HFF-Myc (cell line): Measurements from ENCODE around the gene GRIK5.

Source experiments
- DNase-seq: peaks from one replicate; pipeline ENCODE4 v3.0.0-alpha.2; 2011; ENCODE audit warnings: low read depth; ENCODE audit errors: extremely low read depth
- H3K4me3 ChIP-seq: replicated peaks from 2 replicates; pipeline ENCODE4 v1.5.1; 2011; ENCODE audit warnings: low read depth, mild to moderate bottlenecking, control low read depth, low read length
- TF ChIP-seq, protein P1 (sequence below): IDR thresholded peaks from 2 replicates; pipeline ENCODE4 v1.5.1; 2012; ENCODE audit warnings: mild to moderate bottlenecking, low read depth, low read length, control low read depth; ENCODE audit errors: missing control alignments

Gene GRIK5

DNA sequence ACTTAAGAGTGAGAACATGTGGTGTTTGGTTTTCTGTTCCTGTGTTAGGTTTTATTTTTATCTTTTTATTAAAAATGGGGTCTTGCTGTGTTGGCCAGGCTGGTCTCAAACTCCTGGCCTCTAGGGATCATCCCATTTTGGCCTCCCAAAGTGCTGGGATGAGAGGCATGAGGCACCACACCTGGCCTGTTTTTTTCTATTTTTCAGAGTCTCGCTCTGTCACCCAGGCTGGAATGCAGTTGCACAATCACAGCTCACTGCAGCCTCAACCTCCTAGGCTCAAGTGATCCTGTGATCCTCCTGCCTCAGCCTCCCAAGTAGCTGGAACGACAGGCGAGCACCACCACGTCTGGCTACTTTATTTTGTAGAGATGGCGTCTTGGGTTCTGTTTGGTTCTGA, 13.5 kb upstream of the GRIK5 start:
- no peak for DNase-seq
- TF ChIP-seq, protein P1, sequence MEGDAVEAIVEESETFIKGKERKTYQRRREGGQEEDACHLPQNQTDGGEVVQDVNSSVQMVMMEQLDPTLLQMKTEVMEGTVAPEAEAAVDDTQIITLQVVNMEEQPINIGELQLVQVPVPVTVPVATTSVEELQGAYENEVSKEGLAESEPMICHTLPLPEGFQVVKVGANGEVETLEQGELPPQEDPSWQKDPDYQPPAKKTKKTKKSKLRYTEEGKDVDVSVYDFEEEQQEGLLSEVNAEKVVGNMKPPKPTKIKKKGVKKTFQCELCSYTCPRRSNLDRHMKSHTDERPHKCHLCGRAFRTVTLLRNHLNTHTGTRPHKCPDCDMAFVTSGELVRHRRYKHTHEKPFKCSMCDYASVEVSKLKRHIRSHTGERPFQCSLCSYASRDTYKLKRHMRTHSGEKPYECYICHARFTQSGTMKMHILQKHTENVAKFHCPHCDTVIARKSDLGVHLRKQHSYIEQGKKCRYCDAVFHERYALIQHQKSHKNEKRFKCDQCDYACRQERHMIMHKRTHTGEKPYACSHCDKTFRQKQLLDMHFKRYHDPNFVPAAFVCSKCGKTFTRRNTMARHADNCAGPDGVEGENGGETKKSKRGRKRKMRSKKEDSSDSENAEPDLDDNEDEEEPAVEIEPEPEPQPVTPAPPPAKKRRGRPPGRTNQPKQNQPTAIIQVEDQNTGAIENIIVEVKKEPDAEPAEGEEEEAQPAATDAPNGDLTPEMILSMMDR, result no peak

DNA sequence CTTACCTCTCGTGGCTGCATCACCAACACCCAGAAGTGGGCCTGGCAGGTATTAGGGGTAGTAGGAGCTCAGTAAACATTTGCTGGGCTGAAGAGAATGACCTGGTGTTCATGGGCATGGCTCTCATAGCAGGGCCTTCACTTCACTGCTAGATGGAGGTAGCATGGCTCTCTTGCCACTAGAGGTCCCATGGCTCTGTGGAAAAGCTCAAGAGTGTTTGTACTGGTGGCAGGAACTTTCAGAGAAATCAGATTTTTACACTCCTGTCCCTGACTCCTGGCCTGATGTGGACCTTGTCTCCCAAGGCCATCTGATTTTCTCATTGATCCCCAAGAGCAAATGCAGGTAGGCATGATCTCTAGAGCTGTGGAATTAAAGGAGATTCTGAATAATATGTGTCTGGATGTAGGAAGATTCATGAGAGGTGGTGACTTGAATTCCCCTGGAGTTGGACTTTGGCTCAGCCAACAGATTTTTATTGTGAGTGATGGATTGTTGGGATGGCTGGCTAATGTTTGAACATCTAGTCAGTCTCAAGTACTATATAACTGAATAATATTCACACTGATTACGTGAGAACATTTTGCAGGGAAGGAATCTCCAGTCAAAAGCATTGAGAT, 11.7 kb upstream of the GRIK5 start:
- H3K4me3 ChIP-seq, result no peak overlapping the region
- TF ChIP-seq, protein P1, result peak; percentile 64
- DNase-seq, result no peak

More for the DNA sequence above, 13.5 kb upstream of the GRIK5 start:
- H3K4me3 ChIP-seq, result no peak overlapping the region

DNA sequence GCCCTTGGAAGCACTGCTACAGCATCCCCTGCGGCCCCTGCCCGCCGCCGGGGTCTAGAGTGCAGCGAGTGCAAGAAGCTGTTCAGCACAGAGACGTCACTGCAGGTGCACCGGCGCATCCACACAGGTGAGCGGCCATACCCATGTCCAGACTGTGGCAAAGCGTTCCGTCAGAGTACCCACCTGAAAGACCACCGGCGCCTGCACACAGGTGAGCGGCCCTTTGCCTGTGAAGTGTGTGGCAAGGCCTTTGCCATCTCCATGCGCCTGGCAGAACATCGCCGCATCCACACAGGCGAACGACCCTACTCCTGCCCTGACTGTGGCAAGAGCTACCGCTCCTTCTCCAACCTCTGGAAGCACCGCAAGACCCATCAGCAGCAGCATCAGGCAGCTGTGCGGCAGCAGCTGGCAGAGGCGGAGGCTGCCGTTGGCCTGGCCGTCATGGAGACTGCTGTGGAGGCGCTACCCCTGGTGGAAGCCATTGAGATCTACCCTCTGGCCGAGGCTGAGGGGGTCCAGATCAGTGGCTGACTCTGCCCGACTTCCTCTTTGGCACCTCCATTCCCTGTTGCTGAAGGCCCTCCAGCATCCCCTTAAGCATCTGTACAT, 10.9 kb upstream of the GRIK5 start:
- H3K4me3 ChIP-seq, result no peak overlapping the region
- TF ChIP-seq, protein P1, result no peak
- DNase-seq, result no peak

DNA sequence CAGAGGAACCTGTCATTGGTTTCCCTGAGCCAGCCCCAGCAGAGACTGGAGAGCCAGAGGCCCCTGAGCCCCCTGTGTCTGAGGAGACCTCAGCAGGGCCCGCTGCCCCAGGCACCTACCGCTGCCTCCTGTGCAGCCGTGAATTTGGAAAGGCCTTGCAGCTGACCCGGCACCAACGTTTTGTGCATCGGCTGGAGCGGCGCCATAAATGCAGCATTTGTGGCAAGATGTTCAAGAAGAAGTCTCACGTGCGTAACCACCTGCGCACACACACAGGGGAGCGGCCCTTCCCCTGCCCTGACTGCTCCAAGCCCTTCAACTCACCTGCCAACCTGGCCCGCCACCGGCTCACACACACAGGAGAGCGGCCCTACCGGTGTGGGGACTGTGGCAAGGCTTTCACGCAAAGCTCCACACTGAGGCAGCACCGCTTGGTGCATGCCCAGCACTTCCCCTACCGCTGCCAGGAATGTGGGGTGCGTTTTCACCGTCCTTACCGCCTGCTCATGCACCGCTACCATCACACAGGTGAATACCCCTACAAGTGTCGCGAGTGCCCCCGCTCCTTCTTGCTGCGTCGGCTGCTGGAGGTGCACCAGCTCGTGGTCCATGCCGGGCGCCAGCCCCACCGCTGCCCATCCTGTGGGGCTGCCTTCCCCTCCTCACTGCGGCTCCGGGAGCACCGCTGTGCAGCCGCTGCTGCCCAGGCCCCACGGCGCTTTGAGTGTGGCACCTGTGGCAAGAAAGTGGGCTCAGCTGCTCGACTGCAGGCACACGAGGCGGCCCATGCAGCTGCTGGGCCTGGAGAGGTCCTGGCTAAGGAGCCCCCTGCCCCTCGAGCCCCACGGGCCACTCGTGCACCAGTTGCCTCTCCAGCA, 10.1 kb upstream of the GRIK5 start:
- H3K4me3 ChIP-seq, result no peak overlapping the region
- DNase-seq, result no peak
- TF ChIP-seq, protein P1, result no peak

- TF ChIP-seq, protein P1, result no peak
- DNase-seq, result no peak
- no peak overlapping the region for H3K4me3 ChIP-seq
These were observed 9.3 kb upstream of the GRIK5 start for GRCh38 chr19:42079276-42079669.

DNA sequence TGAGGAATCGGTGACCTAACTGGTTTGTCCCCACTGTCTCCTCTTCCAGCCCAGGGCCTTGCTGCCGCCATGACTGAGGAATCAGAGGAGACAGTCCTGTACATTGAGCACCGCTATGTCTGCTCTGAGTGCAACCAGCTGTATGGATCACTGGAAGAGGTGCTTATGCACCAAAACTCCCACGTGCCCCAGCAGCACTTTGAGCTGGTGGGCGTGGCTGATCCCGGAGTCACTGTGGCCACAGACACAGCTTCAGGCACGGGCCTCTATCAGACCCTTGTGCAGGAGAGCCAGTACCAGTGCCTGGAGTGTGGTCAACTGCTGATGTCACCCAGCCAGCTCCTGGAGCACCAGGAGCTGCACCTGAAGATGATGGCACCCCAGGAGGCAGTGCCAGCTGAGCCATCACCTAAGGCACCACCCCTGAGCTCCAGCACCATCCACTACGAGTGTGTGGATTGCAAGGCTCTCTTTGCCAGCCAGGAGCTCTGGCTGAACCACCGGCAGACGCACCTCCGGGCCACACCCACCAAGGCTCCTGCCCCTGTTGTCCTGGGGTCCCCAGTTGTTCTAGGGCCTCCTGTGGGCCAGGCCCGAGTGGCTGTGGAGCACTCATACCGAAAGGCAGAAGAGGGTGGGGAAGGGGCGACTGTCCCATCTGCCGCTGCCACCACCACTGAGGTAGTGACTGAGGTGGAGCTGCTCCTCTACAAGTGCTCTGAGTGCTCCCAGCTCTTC, 8.7 kb upstream of the GRIK5 start:
- no peak overlapping the region for H3K4me3 ChIP-seq
- TF ChIP-seq, protein P1, result no peak

More for the DNA sequence above, 8.7 kb upstream of the GRIK5 start:
- no peak for DNase-seq
